CD1c-positive myeloid dendritic cell (primary cell): ENCODE results near the gene ACBD7.
A peak's percentile ranks its signal among the peaks of the same experiment; 100 is the strongest.

ENCODE experiments used
- DNase-seq: peaks from one replicate; pipeline ENCODE4 v3.0.0-alpha.2; 2016; ENCODE audit errors: extremely low spot score

The ACBD7 gene

DNA sequence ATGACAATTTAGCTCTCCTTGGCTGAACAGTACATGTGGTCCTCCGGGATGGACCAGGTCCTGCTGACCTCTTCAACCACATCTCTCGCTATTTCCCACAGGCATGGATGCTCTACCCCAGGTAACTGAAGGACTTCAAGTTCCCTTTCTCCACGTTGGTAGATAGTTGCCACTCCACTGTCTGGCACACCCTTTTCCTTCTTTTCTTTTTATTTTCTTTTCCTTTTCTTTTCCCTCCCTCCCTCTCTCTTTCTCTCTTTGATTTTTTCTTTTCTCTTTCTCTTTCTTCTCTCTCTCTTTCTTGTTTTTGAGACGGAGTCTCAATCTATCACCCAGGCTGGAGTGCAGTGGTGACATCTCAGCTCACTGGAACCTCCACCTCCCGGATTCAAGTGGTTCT, 2.8 kb upstream of the ACBD7 start:
- no peak for DNase-seq

DNA sequence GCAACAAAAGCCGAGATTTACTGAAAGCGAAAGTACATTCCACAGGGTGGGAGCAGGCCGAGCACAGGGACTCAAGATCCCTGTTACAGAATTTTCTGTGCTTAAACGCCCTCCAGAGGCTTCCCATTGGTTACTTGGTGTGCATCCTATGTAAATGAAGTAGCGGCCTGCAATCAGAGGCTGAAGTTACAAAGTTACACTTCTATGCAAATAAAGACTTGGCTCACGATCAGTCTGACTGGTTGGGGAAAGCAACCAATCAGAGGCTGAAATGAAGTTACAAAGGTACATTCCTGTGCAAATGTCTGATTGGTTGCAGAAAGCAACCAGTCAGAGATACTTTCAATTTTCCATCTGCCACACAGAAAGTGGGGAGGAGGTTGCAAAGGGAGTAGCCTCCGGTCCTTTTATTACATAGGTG, 4.1 kb downstream of the ACBD7 start:
- peak; percentile 27 for DNase-seq

GRCh38 chr10:15083674-15084501, 4.7 kb downstream of the ACBD7 start:
- no peak for DNase-seq

- no peak for DNase-seq
These were observed 13.2 kb downstream of the ACBD7 start for GRCh38 chr10:15075421-15075820.

DNA sequence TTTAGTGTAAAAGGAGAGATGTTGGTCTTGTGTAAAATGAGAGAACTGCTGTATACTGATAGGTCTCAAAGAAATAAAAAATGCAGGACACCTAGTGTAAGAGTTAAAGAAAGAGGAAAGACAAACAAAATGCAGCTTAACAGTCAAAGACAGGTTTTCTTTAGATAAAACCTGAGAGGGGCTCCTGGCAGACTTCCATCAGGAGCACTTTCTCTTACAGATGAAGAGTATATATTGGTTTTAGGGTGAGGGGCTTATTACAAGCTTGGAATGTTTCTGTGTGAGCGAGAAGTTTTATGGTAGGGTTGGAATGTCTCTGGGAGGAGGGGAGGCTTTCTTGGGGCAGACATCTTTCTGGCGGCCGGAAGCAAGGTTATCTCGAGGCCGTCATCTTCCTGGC, 16.2 kb downstream of the ACBD7 start:
- no peak for DNase-seq

DNA sequence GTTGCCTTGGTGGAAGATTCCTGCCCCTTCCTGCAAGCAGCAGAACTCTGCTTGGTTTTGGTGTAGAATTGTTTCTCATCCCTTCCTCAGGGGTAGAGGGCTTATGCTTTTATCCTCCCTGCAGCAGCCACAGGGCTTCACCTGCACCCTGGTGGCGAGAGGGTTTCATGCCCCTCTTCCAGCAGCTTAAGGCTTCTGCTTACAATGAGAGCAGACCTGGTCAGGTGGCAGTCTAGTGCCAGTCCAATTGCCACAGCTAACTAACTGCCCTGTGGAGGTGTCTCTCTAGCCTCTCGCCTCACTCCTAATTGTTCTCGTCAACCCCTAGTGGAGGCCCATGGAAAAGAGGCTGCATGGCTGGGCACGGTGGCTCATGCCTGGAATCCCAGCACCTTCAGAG, 19.3 kb downstream of the ACBD7 start:
- no peak for DNase-seq

DNA sequence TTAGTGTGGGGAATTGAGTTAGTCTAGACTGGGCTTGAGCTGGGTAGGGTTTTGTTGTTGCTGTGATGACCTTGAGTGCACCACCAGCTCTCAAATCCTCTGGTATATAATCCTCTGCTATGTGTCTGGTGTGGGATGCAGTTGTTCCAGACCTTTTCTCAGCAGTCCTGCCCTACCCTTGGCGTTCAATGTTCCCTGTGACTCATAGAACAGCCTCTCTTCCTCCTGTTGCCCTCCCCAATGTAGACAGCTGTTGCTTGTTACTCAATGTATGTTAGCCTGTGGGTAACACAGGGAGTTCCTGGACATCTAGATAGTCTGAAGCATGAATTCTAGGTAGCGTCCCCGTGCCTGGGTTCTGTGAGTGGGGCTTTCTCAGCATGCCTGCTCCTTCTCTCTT, 19.8 kb downstream of the ACBD7 start:
- DNase-seq, result no peak

- DNase-seq, result no peak
These were observed 21.4 kb downstream of the ACBD7 start for GRCh38 chr10:15067154-15067553.

- DNase-seq, result no peak
These were observed 27.9 kb downstream of the ACBD7 start for GRCh38 chr10:15060638-15061037.

GRCh38 chr10:15059914-15060313, 28.7 kb downstream of the ACBD7 start:
- no peak for DNase-seq

GRCh38 chr10:15058689-15059088, 29.9 kb downstream of the ACBD7 start:
- DNase-seq, result no peak

DNA sequence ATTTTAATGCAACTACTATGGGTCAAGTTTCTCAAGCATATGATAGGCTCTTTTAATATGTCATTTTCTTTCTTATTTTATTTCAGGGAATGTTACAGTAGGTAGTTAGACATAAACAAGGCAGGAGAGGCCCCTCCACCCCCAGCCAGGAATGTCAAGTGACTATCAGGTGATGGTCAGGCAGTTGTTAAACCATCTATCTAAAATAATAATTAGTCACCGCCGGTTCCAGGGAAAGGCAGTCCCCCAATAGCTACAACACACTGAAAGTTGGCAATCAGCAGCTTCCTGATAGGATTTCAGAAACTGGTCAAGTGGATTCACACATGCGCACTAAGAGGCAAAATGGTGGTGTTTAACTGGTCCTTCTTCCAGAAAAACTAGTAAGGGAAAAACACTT, 35.5 kb downstream of the ACBD7 start:
- DNase-seq, result no peak

GRCh38 chr10:15052121-15052520, 36.5 kb downstream of the ACBD7 start:
- DNase-seq, result no peak

DNA sequence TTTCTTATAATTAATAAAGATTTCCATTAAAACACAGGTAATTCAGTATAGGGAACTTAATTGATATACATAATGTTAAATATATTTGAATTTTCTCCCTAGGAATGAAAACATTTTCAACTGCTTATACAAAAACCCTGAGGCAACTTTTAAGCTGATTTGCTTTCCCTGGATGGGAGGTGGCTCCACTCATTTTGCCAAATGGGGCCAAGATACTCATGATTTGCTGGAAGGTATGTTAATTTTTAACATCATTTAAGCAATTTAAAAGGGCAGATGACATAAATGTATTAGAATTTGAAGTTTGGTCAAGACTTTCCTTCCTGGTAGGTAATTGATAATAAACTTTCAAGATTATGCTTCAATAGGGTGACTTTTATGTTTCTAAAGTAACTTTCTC, 39.0 kb downstream of the ACBD7 start:
- no peak for DNase-seq

- no peak for DNase-seq
These were observed 42.0 kb downstream of the ACBD7 start for GRCh38 chr10:15046626-15047025.

DNA sequence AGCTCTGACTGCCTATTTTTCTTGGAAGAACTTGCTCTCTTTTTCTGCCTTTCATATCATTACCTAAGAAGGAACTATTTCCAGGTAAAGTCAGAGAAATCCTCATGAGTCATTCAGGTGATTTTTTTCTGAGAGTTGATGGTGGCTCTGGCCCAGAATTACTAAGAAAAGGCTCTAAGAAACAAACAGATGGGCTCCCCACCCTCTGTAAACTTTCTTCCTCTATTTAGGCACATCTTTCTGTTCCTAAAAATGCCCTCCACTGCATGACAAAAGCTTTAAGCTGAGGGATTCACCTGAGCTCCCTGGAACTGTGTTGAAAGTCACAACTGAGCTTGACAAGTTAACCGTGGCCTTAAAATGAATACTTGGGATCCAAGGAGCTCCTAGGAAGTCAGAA, 43.2 kb downstream of the ACBD7 start:
- no peak for DNase-seq

DNA sequence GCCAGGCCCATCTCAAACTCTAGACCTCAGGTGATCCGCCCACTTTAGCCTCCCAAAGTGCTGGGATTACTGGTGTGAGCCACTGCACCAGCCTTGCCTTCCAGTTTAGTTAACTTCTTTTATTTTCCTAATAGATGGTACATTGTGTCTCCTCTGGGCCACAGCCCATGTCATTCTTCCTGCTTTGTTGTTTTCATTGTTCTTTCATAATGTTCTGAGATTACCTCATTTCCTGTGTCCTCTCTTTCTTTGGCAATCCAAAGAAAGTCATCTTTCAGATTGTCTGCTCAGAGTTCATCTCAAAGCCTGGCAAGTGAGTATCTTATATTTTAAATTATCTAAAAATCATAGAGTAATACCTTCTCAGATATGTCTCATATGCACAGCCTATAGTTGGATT, 44.9 kb downstream of the ACBD7 start, which contains the start of gene OLAH:
OLAH (plus strand) TSS at position 270 of the 400 bp plus-strand sequence. CDS start 3,346 bp downstream, outside the sequence.
- no peak for DNase-seq

DNA sequence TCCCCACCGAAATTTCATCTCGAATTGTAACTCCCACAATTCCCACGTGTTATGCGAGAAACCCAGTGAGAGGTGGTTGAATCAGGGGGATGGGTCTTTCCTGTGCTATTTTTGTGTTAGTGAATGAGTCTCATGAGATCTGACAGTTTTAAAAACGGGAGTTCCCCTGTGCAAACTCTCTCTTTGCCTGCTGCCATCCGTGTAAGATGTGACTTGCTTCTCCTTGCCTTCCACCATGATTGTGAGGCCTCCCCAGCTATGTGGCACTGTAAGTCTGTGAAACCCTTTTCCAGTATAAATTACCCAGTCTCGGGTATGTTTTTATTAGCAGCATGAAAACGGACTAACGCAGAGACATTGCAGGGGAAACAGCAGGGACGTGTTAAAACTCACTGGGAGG, 50.2 kb downstream of the ACBD7 start:
- no peak for DNase-seq

- DNase-seq, result no peak
These were observed 50.9 kb downstream of the ACBD7 start for GRCh38 chr10:15037691-15038090.

DNA sequence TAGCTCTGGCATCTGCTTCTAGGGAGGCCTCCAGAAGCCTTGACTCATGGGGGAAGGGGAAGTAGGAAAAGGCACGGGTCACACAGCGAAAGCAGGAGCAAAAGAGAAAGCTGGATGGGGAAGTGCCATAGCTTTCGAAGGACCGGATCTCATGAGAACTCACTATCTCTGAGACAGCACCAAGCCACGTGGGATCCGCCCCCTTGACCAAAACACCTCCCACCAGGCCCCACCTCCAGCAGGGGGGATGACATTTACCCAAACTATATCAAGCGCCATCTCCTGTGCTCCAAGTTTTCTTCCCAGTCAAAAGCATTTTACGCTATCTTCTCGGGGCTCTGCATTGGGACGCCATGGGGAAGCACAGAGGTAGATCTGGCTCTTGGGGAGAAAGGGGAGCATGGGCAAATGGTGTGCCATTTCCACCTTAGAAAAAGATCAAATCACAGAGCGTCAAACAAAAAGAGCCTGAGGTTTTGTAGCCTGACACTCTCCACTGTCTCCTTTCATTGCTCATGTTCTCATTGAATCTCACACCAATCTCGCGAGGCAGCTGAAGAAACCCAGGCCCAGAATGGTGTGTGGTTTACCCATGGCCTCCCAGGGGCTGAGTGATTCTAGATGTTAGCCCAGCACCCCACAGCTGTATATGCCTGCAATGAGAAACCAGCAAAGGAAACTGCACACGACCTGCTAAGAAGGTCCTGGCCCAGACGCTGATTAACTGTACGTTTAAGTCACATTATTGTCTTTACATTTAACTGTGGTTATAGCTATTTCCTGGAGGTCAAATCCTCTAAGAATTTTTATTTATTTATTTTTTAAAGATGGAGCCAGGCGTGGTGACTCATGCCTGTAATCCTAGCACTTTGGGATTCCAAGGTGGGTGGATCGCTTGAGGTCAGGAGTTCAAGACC, 52.9 kb downstream of the ACBD7 start:
- peak; percentile 85 for DNase-seq

DNA sequence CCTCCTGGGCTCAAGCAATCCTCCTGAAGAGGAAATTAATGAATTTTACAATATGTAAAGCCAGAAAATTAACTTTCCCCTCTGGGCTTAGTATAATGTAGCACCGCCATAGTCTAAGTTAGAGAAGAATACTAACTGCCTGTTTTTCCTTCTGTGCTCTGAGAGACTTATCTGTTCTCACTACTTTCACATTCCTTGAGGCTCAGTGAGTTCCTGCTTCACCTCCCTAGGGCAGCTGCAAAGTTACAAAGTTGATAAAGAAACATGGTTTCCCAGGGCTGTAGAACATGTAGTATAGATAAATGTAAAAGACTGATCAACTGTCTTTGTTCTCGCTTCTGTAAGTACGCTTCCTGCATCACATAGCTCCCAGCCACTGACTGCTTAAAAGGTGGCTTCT, 60.8 kb downstream of the ACBD7 start:
- no peak for DNase-seq
